HG02588 (cell line): ENCODE measurements around the gene SNX19.

Experiments
- ATAC-seq: cut with Tn5 transposase; IDR thresholded peaks from one replicate; pipeline ENCODE4 v1.9.1; 2021; ENCODE audit warnings: mild to moderate bottlenecking, moderate library complexity; ENCODE audit not compliant: unreplicated experiment

Gene SNX19

GRCh38 chr11:130908061-130908460 is 8.2 kb downstream of the SNX19 start:
- ATAC-seq: no peak

GRCh38 chr11:130907229-130907628 is 9.1 kb downstream of the SNX19 start:
- no peak for ATAC-seq

- no peak for ATAC-seq
Observed at GRCh38 chr11:130906616-130907015, 9.7 kb downstream of the SNX19 start.

- ATAC-seq: no peak
Observed at GRCh38 chr11:130905512-130905911, 10.8 kb downstream of the SNX19 start.

GRCh38 chr11:130904380-130904779 is 11.9 kb downstream of the SNX19 start:
- no peak for ATAC-seq

- no peak for ATAC-seq
Observed at GRCh38 chr11:130902380-130902779, 13.9 kb downstream of the SNX19 start.

DNA sequence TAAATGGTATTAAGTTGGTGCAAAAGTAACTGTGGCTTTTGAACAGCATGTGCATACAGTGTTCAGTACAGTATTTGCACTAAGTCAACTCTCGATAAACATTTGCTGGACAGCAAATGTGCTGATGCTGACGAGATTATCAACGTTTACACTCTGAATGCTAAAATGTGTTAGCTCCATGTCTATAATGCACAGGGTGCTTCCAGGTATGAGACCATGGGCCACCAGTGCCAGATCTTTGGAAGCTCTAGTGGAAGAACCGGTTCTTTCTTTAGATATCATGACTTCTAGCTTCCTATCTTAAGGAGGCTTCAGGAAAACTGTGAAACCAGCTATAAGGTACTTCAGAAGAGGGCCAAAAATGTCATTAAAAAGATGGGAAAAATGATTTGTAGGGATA is 17.2 kb downstream of the SNX19 start:
- ATAC-seq: no peak

- no peak for ATAC-seq
Observed at GRCh38 chr11:130897262-130898182, 18.8 kb downstream of the SNX19 start.

DNA sequence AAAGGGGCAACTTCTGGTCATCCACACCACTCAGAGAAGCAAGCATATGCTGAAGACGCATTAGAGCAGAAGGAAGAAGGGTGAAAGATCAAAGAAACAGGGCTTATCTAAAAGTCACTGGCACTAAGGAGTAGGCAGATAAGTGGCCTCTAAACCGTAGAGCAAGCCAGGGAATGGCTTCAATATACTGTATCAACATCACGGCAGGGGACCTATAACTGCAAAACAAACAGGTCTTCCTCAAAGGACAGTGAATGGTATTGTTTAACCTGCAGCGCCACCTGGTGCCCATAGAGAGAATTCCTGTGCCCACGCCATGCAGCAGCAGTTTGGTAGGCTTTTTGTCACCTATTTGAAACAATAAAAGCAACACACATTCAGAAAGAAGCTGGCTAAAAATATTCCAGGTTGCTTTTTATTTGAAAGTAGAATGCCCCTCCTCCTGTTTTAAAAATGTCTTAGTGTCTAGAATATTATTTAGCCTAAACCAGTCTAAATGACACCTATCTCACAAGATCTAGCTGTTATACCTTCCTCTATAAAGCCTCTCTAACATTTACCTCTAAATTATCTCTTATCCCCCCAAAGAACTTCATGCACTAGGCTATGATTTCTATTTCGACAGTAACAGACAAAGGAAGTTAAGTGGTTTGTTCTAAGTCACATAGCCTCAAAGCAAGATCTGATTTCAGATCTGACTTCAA is 21.8 kb downstream of the SNX19 start:
- peak; percentile 83 for ATAC-seq

GRCh38 chr11:130892861-130893260 is 23.4 kb downstream of the SNX19 start:
- no peak for ATAC-seq

DNA sequence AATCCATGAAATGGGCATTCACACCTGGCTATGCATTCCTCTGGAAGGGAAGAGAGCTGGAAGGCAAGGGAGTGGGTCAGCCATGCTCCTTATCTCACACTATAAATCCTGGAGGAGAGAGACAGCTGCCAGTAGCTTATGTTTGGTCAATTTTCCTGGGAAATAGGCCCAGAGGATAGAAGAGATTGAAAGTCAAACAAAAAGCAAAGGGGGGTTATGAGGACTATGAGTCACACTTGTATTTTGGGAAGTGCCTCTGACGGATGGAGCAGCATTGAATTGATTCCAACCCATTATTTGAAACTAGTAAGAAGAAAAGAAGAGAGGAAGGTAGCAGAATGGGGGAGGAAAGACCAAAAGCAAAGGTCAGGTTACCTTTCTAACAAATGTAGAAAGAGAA is 25.0 kb downstream of the SNX19 start:
- no peak for ATAC-seq

GRCh38 chr11:130890039-130890745 is 26.1 kb downstream of the SNX19 start:
- ATAC-seq: no peak

DNA sequence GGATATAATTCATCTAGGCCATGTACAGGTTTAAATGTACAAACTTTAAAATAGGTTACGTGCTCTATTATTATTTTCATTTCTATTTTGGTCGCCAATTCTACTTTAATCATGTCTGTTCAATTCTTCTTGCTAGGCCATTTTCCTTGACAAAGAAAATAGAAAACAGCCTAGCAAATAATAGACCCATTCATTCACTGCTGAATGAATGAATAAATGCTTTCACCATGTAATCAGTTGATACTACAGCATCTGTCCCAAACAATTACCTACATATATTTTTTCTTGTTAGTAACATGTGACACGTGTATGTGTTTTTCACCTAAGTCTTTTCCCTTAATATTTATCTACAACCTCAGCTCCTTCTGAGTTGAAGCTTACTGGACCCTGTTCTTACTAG is 27.5 kb downstream of the SNX19 start:
- no peak for ATAC-seq

GRCh38 chr11:130886704-130887103 is 29.6 kb downstream of the SNX19 start:
- no peak for ATAC-seq

DNA sequence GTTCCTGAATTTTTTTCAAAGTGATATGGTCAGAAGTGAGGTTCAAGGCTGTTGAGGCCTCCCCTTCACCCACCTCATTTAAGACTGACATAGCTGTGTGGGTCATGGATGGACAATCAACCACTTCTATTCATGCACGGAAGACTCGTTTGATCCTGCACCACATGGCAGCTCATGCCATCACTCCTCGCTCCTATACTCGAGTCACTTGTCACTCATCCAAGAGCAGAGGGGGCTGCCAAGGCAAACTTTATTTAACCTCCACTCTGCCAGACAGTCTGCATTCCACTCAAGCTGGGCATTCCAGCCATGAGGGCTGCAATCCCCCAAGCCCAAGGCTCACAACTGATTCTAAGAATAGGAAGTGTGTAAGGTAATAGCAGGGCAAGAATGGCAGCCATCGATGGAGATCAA is 34.1 kb downstream of the SNX19 start:
- no peak for ATAC-seq

DNA sequence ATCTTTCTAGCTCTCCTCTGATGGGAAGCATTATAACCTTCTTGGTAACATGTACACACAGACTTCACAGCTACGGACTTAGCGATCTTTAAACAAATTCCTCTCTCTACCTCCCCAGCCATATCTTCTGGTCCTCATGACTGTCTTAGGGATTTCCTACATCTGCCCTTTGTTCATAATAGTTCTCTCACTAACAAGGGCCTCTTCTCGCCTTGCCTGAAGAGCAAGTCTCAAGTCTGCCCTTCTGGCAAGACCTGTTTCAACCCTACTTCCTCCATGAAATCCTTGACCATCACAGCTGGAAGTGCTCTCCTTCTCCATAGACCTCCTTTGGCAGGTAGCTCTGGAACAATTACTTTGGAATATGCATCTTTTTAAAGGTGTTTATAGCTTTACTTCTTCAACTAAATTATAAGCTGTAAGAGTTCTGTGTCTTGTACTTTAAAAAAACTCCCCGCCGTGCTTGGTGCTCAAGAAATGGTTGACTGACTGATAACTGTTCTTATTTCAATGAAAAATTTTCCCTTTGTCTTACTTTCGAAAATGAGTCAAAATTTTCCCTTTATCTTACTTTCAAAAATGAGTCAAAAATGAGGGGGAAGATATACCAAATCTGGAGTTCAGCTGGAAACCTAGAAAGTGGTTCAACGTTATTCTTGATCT is 34.7 kb downstream of the SNX19 start:
- ATAC-seq: no peak

GRCh38 chr11:130879836-130880235 is 36.4 kb downstream of the SNX19 start:
- ATAC-seq: no peak

GRCh38 chr11:130876931-130877915 is 39.1 kb downstream of the SNX19 start:
- ATAC-seq: no peak

DNA sequence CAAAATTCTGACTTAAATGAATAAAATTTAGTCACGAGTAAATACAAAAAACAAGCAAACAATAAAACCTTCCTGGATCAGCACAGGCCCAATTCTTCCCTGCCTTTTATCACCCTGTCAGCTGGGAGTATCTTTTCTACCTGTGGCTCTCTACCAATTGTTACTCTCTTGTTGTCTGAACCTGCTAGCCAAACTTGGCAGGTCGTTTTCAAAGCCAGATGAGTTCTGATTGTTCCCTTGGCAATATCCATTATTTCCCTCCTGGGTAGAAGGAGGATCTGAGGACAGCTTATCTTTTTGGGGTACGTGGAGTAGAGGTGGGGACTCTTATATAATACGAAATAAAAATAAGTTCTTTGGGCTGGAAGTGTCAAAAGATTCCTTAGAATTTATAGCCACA is 40.2 kb downstream of the SNX19 start:
- no peak for ATAC-seq
